MG63 (cell line): ENCODE results near the gene PLCG2. TPM values are rescaled to one million over a fixed set of nuclear protein-coding genes. Genes with fewer than 3 reads are reported as not detected.
"Not testable (repeated sequence)": the region's sequence is repeated elsewhere in the genome, so short reads cannot be mapped to it uniquely, and the experiment has no call there.

Experiments used
- DNase-seq: peaks from one replicate; pipeline ENCODE4 v3.0.0-alpha.2; 2020
- H3K27me3 ChIP-seq: fragments of 250-450 bp; sonication (Bioruptor Pico); 2 replicates; pipeline ENCODE4 v1.5.1; 2020; ENCODE audit warnings: mild to moderate bottlenecking, moderate library complexity
- H3K36me3 ChIP-seq: fragments of 250-450 bp; sonication (Bioruptor Pico); 2 replicates; pipeline ENCODE4 v1.5.1; 2020; ENCODE audit warnings: mild to moderate bottlenecking, moderate library complexity
- H3K4me3 ChIP-seq: fragments of 250-450 bp; sonication (Bioruptor Pico); 2 replicates; pipeline ENCODE4 v1.5.1; 2020; ENCODE audit warnings: mild to moderate bottlenecking, moderate library complexity
- H3K9me3 ChIP-seq: fragments of 250-450 bp; sonication (Bioruptor Pico); 2 replicates; pipeline ENCODE4 v1.5.1; 2020; ENCODE audit warnings: mild to moderate bottlenecking, moderate library complexity
- total RNA-seq: library from RNA; depleted of rRNA; stranded (reverse); fragments of >200 nt; shearing (Covaris generic); gene quantifications from 2 replicates; pipeline ENCODE4 v1.2.3, GENCODE V29; 2014; ENCODE audit warnings: low replicate concordance

Gene PLCG2
- total RNA-seq, 1 experiment from 2014 or later: 1.0 TPM

DNA sequence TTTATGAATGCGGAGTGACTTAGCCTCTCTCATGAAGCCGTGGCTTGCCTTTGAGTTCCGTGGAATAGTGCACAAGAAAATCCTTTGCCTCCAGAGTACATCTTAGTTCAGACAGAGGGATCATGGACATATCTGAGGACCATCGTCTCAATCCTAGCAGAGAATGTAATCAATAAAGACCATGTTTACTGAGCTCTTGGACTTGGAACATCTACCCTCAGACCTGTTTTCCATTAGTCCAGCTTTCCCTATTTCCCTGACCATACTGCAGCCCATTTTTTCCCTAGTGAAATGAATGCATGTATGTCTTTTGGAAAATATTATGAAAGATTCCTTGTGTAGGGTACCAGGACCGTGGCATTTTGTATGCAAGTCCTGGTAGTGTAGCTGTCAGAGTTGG lies 90.2 kb downstream of the PLCG2 start:
- Histone ChIP-seq H3K27me3 (no peaks in the 10 kb centered on the region), H3K9me3 (no peaks in the 10 kb centered on the region), H3K4me3 (no peak overlapping the region), H3K36me3 (no peaks in the 10 kb centered on the region)
- no peak for DNase-seq

DNA sequence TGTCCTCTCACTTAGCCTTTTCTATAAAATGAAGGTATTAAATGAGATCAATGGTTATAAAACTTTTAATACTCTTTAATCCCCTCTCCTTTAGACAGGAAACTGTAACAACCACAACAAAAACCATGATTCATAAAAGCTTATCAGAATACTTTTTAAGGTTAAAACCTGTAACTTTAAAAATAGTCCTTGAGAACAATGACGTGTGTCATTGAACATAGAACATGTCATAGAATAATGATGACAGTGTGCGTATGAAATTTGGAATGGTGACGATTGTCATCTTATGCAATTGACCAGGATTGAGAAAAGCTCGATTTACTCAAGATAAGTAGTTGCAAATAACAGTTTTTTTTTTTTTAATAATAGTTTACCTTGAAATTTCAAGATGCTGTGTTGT lies 94.1 kb downstream of the PLCG2 start:
- Histone ChIP-seq H3K36me3 (no peaks in the 10 kb centered on the region), H3K27me3 (no peaks in the 10 kb centered on the region), H3K4me3 (no peak overlapping the region), H3K9me3 (no peaks in the 10 kb centered on the region)
- no peak for DNase-seq

- Histone ChIP-seq H3K4me3 (no peak overlapping the region), H3K9me3 (no peaks in the 10 kb centered on the region), H3K36me3 (no peaks in the 10 kb centered on the region), H3K27me3 (no peaks in the 10 kb centered on the region)
- peak; percentile 21 for DNase-seq
These were observed 95.0 kb downstream of the PLCG2 start for GRCh38 chr16:81873843-81874752.

- H3K36me3 ChIP-seq: no peaks in the 10 kb centered on the region
- H3K9me3 ChIP-seq: no peaks in the 10 kb centered on the region
- no peak overlapping the region for H3K4me3 ChIP-seq
- H3K27me3 ChIP-seq: no peaks in the 10 kb centered on the region
- DNase-seq: no peak
These were observed 96.4 kb downstream of the PLCG2 start for GRCh38 chr16:81875461-81875860.

DNA sequence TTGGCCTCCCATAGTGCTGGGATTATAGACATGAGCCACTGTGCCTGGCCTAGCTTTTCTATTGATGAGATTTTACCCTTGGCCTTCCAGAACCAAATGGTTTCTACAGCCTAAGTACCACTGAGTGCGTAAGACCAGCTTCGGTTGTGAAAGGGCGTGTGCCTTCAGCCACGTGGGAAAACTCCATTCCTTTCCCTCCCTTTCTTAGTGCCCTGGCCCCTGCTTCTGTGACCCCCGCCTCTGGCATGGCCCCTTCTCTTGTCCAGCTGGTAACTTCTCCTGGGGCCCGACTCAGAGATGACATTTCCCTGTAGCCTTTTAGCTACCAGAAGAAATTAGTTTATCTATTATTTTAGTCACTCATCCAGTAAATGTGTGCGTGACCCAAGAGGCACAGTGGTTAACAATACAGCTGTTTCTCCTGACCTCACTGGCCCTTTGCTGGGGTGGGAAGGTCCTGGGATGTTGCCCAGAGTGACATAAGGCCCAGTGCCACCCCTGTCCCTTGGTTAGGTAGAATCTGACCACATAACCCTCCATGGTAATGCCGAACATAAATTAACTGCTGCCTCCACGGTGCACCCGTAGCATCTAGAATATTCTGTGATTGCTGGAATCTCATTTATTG lies 97.3 kb downstream of the PLCG2 start:
- Histone ChIP-seq H3K4me3 (no peak overlapping the region), H3K9me3 (no peaks in the 10 kb centered on the region), H3K36me3 (no peaks in the 10 kb centered on the region), H3K27me3 (no peaks in the 10 kb centered on the region)
- no peak for DNase-seq

DNA sequence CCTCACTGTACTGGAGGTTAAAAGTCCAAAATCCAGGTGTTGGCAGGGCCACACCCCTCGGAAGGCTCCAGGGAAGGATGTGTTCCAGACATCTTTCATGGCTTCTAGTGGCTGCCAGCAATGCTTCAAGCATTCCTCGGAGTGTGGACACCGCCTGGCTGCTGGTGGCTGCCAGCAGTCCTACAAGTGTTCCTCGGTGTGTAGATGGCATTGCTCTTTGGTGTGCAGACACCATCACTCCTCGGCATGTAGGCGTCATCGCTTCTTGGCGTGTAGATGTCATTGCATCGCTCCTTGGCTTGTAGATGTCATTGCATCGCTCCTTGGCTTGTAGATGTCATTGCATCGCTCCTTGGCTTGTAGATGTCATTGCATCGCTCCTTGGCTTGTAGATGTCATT lies 98.4 kb downstream of the PLCG2 start:
- not testable (repeated sequence) for H3K36me3 ChIP-seq, H3K27me3 ChIP-seq, H3K9me3 ChIP-seq, DNase-seq, H3K4me3 ChIP-seq

DNA sequence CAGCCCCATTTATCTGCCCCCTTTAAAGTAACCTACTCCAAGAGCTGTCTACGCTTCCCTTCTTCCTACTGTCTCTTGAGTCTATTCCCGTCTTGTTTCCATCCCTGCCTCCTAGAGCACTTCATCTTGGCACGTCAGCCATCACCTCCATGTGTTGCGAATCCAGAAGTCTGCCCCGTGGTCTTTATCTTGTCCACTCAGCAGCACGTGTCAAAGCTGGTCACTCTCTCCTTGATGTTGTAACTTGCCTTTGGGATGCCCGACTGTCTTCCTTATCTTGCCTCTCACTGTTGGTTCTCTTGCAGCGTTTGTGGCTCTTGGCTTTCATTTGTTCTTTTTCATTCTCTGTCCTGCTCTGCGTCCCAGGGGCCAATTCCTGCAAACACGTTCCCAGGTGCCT lies 99.4 kb downstream of the PLCG2 start:
- H3K9me3 ChIP-seq: no peaks in the 10 kb centered on the region
- H3K27me3 ChIP-seq: no peaks in the 10 kb centered on the region
- no peaks in the 10 kb centered on the region for H3K36me3 ChIP-seq
- DNase-seq: no peak
- H3K4me3 ChIP-seq: no peak overlapping the region

DNA sequence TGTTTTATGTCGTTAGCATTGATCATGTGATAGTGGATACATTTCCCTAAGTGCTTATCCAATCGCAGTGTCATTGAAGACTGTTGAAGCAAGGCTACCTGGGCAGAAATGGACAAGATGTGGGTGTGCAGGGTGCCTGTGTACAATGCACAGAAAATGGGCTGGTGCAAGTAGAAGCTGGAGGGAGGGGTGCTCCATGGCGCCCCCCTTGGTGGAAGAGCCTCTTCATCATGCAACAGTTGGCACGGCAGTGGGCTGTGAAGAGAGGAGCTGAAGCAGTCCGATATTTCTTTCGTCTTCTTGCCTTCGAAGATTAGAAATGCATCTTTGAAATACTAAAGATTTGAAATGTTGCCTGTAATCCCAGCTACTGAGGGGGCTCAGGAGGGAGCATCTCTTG lies 100.5 kb downstream of the PLCG2 start:
- Histone ChIP-seq H3K27me3 (no peaks in the 10 kb centered on the region), H3K9me3 (no peaks in the 10 kb centered on the region), H3K4me3 (no peak overlapping the region), H3K36me3 (no peaks in the 10 kb centered on the region)
- no peak for DNase-seq

GRCh38 chr16:81880816-81881215 lies 101.7 kb downstream of the PLCG2 start:
- no peak for DNase-seq
- Histone ChIP-seq H3K36me3 (no peaks in the 10 kb centered on the region), H3K9me3 (no peaks in the 10 kb centered on the region), H3K4me3 (no peak overlapping the region), H3K27me3 (no peaks in the 10 kb centered on the region)

- Histone ChIP-seq H3K4me3 (no peak overlapping the region), H3K9me3 (no peaks in the 10 kb centered on the region), H3K36me3 (no peaks in the 10 kb centered on the region), H3K27me3 (no peaks in the 10 kb centered on the region)
- DNase-seq: no peak
These were observed 102.1 kb downstream of the PLCG2 start for GRCh38 chr16:81881228-81881627.

- Histone ChIP-seq H3K9me3 (no peaks in the 10 kb centered on the region), H3K36me3 (no peaks in the 10 kb centered on the region), H3K27me3 (no peaks in the 10 kb centered on the region), H3K4me3 (no peak overlapping the region)
- no peak for DNase-seq
These were observed 103.5 kb downstream of the PLCG2 start for GRCh38 chr16:81882559-81882958.

DNA sequence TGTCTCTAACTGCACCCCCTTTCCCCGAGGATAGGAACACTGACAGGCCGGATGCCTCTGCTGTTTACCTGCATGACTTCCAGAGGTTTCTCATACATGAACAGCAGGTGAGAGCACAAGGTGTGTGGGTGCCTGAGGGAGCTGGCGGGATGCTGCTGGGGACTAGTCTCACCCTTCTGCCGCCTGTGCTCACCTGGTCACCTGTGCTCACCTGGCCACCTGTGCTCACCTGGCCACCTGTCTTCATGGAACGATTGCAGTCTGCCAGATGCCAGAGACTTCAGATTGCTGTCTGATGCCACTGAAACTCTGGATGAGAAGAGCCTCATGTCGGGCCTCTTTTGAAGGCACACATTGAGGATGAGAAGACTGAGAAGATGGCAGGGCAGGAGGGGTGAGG lies 104.1 kb downstream of the PLCG2 start:
- Histone ChIP-seq H3K27me3 (no peaks in the 10 kb centered on the region), H3K9me3 (no peaks in the 10 kb centered on the region), H3K36me3 (no peaks in the 10 kb centered on the region), H3K4me3 (no peak overlapping the region)
- DNase-seq: no peak

DNA sequence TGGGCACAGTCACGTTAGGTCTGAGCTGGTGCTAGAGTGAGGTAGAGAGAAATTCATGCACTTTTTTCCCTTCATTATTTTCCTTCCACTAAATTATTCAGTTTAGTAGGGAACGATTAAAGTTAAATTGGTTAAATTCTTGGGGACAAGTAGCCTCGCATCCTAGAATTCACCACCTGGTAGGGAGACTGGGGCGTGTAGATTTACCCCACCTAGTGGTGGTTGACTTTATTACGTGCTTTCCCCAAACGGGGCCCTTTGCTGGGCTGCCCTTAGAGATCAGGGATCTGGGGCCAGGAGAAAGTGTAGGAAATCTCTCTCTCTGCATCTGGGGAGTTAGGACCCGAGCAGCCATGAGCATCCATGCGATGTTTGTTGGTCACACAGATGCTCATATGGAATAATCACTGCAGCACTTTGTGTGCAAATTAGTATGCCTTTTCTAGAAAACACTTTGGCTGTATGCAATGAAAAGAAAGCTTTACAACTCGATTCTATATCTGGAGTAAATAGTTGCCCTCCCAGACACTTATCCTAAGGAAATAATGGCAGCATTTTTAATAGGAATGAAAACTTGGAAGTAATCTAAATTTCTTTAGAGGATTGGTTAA lies 107.0 kb downstream of the PLCG2 start:
- no peaks in the 10 kb centered on the region for H3K9me3 ChIP-seq
- no peaks in the 10 kb centered on the region for H3K36me3 ChIP-seq
- H3K27me3 ChIP-seq: no peaks in the 10 kb centered on the region
- no peak for DNase-seq
- H3K4me3 ChIP-seq: no peak overlapping the region

GRCh38 chr16:81888520-81889394 lies 109.7 kb downstream of the PLCG2 start:
- Histone ChIP-seq H3K36me3 (no peaks in the 10 kb centered on the region), H3K9me3 (no peaks in the 10 kb centered on the region), H3K27me3 (no peaks in the 10 kb centered on the region), H3K4me3 (no peak overlapping the region)
- no peak for DNase-seq

- H3K9me3 ChIP-seq: no peaks in the 10 kb centered on the region
- H3K36me3 ChIP-seq: no peaks in the 10 kb centered on the region
- DNase-seq: no peak
- no peaks in the 10 kb centered on the region for H3K27me3 ChIP-seq
- no peak overlapping the region for H3K4me3 ChIP-seq
These were observed 112.8 kb downstream of the PLCG2 start for GRCh38 chr16:81891736-81892364.

DNA sequence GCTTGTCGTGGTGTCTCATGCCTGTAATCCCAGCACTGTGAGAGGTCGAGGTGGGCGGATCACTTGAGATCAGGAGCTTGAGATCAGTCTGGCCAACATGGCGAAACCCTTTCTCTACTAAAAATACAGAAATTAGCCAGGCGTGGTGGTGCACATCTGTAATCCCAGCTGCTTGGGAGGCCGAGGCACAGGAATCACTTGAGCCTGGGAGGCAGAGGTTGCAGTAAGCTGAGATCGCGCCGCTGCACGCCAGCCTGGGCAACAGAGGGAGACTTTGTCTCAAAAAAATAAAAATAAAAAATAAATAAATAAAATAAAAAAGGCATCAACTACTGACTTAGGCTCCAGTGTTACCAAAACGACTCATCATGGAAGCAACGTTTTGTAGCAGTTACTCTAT lies 115.5 kb downstream of the PLCG2 start:
- H3K36me3 ChIP-seq: no peaks in the 10 kb centered on the region
- H3K27me3 ChIP-seq: no peaks in the 10 kb centered on the region
- no peak overlapping the region for H3K4me3 ChIP-seq
- no peaks in the 10 kb centered on the region for H3K9me3 ChIP-seq
- DNase-seq: no peak
